Measurements from ENCODE around the gene BRIP1. TPM values are rescaled to one million over a fixed set of nuclear protein-coding genes. Genes with fewer than 3 reads are reported as not detected.

BRIP1 gene
- total RNA-seq, 1 donor from 2014 or later, result 5.2 TPM

DNA sequence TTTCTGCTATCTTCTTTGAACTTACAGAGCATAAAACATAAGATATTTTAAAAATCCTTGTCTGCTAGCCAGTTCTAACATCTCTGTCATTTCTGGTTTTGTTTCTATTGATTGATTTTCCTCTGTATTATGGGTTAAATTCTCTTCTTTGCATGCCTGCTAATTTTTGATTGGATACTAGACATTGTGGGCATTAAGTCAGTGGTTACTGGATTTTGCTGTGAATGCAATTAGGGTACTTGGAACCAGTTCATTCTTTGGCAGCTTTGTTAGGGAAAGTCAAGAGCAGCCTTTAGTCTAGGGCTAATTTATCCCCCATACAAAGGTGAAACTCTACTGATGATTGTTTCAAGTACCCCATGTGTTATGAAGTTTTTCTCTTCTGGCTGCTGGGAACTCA is 145.3 kb downstream of the BRIP1 start:
- no peak overlapping the region for H3K4me3 ChIP-seq (ENCODE audit: low read depth, low read length)
- TF ChIP-seq, protein P1, sequence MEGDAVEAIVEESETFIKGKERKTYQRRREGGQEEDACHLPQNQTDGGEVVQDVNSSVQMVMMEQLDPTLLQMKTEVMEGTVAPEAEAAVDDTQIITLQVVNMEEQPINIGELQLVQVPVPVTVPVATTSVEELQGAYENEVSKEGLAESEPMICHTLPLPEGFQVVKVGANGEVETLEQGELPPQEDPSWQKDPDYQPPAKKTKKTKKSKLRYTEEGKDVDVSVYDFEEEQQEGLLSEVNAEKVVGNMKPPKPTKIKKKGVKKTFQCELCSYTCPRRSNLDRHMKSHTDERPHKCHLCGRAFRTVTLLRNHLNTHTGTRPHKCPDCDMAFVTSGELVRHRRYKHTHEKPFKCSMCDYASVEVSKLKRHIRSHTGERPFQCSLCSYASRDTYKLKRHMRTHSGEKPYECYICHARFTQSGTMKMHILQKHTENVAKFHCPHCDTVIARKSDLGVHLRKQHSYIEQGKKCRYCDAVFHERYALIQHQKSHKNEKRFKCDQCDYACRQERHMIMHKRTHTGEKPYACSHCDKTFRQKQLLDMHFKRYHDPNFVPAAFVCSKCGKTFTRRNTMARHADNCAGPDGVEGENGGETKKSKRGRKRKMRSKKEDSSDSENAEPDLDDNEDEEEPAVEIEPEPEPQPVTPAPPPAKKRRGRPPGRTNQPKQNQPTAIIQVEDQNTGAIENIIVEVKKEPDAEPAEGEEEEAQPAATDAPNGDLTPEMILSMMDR (IDR thresholded peaks at IDR 0.05; ENCODE audit: insufficient read depth, low read length, poor library complexity, severe bottlenecking), result no peak
- DNase-seq (ENCODE audit: low read depth), result no peak
- H3K36me3 ChIP-seq (ENCODE audit: control insufficient read depth, insufficient read depth, low read length), result no peaks in the 10 kb centered on the region
- H3K27me3 ChIP-seq (ENCODE audit: control insufficient read depth, insufficient read depth, low read length), result no peaks in the 10 kb centered on the region

DNA sequence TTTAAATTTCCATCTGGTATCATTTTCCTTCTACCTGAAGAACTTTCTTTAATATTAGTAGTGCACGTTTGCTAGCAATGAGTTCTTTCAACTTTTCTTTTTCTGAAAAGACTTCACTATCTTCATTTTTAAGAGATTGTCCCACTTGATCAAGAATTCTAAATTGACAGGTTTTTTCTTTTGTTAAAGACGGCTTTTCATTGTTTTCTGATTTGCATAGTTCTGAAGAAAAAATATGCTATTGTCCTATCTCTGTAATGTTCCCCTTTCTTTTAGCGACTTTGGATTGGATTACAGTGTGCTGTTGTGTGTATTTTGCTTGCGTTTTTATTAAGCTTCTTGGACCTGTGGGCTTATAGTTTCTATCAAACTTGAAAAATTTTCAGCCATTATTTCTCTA is 146.0 kb downstream of the BRIP1 start:
- no peaks in the 10 kb centered on the region for H3K27me3 ChIP-seq (ENCODE audit: control insufficient read depth, insufficient read depth, low read length)
- TF ChIP-seq, protein P1 (IDR thresholded peaks at IDR 0.05; ENCODE audit: insufficient read depth, low read length, poor library complexity, severe bottlenecking), result no peak
- no peaks in the 10 kb centered on the region for H3K36me3 ChIP-seq (ENCODE audit: control insufficient read depth, insufficient read depth, low read length)
- H3K4me3 ChIP-seq (ENCODE audit: low read depth, low read length), result no peak overlapping the region
- no peak for DNase-seq (ENCODE audit: low read depth)

DNA sequence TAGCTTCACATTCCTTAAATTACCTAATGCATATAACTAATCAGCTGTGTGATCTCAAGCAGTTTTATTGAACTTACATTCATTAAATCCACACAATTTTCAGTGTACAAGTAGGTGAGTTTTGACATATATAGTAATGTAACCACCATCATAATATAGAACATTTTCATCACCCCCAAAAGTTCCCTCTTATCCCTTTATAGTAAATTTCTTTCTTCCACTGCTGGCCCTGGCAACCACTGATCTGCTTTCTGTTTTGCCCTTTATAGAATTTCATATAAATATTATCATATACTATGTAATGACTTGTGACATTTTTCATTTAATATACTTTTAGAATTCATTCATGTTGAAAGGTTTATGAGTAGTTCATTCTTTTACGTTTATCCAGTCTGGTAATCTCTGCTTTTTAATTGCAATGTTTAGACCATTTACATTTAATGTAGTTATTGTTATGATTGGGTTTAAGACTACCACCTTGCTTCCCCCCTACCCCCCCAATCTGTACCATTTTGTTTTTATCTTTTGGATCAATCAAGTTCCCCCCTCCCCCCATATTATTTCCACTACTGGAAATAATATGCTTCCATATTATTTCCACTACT is 147.0 kb downstream of the BRIP1 start:
- Histone ChIP-seq H3K36me3 (ENCODE audit: control insufficient read depth, insufficient read depth, low read length) (no peaks in the 10 kb centered on the region), H3K27me3 (ENCODE audit: control insufficient read depth, insufficient read depth, low read length) (no peaks in the 10 kb centered on the region), H3K4me3 (ENCODE audit: low read depth, low read length) (no peak overlapping the region)
- no peak for DNase-seq (ENCODE audit: low read depth)
- TF ChIP-seq, protein P1 (IDR thresholded peaks at IDR 0.05; ENCODE audit: insufficient read depth, low read length, poor library complexity, severe bottlenecking), result no peak

DNA sequence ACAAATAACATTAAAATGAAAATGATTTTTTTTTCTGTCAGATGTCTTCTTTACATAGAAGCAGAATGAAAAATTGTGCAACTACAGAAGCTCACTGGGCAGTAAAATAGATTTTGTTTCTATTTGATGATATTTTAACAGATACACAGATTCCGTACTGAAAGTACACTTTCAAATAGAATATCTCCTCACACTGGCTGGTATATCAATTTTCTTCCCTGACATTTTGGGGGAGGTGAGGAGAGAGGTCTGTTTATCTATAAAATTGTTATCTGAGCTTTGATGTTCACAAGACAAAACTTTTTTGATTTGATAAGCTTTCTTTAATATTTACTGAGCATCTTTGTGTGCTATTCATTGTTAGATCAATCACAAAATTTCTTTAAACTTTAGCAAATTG is 148.0 kb downstream of the BRIP1 start:
- DNase-seq (ENCODE audit: low read depth), result no peak
- Histone ChIP-seq H3K27me3 (ENCODE audit: control insufficient read depth, insufficient read depth, low read length) (no peaks in the 10 kb centered on the region), H3K36me3 (ENCODE audit: control insufficient read depth, insufficient read depth, low read length) (no peaks in the 10 kb centered on the region), H3K4me3 (ENCODE audit: low read depth, low read length) (no peak overlapping the region)
- TF ChIP-seq, protein P1 (IDR thresholded peaks at IDR 0.05; ENCODE audit: insufficient read depth, low read length, poor library complexity, severe bottlenecking), result no peak

DNA sequence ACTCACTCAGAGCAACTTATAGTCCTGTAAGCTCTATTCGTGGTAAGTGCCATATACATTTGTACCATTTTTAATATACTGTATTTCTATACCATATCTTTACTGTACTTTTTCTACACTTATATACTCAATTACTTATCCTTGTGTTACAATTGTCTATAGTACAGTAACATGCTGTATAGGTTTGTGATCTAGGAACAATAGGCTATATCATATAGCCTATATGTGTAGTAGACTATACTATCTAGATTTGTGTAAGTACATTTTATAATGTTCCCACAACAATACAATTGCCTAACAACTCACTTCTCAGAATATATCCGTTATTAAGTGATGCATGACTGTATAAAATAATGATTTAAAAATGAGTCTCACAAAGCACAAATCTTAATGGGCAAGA is 149.0 kb downstream of the BRIP1 start:
- TF ChIP-seq, protein P1 (IDR thresholded peaks at IDR 0.05; ENCODE audit: insufficient read depth, low read length, poor library complexity, severe bottlenecking), result no peak
- Histone ChIP-seq H3K4me3 (ENCODE audit: low read depth, low read length) (no peak overlapping the region), H3K27me3 (ENCODE audit: control insufficient read depth, insufficient read depth, low read length) (no peaks in the 10 kb centered on the region), H3K36me3 (ENCODE audit: control insufficient read depth, insufficient read depth, low read length) (no peaks in the 10 kb centered on the region)
- DNase-seq (ENCODE audit: low read depth), result no peak

DNA sequence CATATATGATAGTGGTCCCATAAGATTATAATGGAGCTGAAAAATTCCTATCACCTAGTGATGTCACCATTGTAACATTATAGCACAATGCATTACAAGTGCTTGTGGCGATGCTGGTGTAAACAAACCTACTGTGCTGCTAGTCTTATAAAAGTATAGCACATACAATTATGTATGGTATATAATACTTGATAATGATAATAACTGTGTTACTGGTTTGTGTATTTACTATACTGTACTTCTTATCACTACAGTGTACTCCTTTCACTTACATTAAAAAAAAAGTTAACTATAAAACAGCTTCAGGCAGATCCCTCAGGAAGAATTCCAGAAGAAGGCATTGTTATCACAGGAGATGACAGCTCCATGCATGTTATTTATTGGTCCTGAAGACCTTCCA is 150.3 kb downstream of the BRIP1 start:
- Histone ChIP-seq H3K4me3 (ENCODE audit: low read depth, low read length) (no peak overlapping the region), H3K27me3 (ENCODE audit: control insufficient read depth, insufficient read depth, low read length) (no peaks in the 10 kb centered on the region), H3K36me3 (ENCODE audit: control insufficient read depth, insufficient read depth, low read length) (no peaks in the 10 kb centered on the region)
- TF ChIP-seq, protein P1 (IDR thresholded peaks at IDR 0.05; ENCODE audit: insufficient read depth, low read length, poor library complexity, severe bottlenecking), result no peak
- no peak for DNase-seq (ENCODE audit: low read depth)
